ENCODE data around the gene GPBP1. TPM values are rescaled to one million over a fixed set of nuclear protein-coding genes. Genes with fewer than 3 reads are reported as not detected.
A peak's percentile ranks its signal among the peaks of the same experiment; 100 is the strongest.

GPBP1 gene
- total RNA-seq, 2 experiments from 2014 or later, result 77.0 to 99.2 TPM

GRCh38 chr5:57207681-57208080 lies 33.8 kb downstream of the GPBP1 start:
- intact Hi-C loops (cut with micrococcal nuclease; ENCODE audit: unreplicated experiment), result no loop called here
- BruUV-seq (replicated peaks), result no TSS peak
- ChIA-PET POLR2A (interaction anchor here (0.6 to 1.5 kb wide), 2 partner anchors 8 to 65 kb away, joined by 4 to 5 read pairs; no protein-coding TSS in a partner anchor), CTCF (ENCODE audit: unreplicated experiment) (no interaction called here)
- Histone ChIP-seq H3K79me2 (ENCODE audit: insufficient read depth, low read depth, low read length) (peaks cover 100% of the 10 kb centered on the region), H3K4me1 (ENCODE audit: insufficient read depth, low read length, poor library complexity, severe bottlenecking) (peaks cover 27% of the 10 kb centered on the region), H3K27ac (ENCODE audit: low read depth, low read length, poor library complexity, severe bottlenecking) (no peak overlapping the region), H3K9me3 (ENCODE audit: low read length) (no peaks in the 10 kb centered on the region), H2AFZ (ENCODE audit: low read length) (no peak overlapping the region), H3K36me3 (ENCODE audit: insufficient read depth, low read length) (peaks cover 55% of the 10 kb centered on the region), H4K20me1 (ENCODE audit: insufficient read depth, low read length) (peaks cover 37% of the 10 kb centered on the region), H3K4me2 (ENCODE audit: low read length) (no peak overlapping the region), H3K4me3 (ENCODE audit: low read depth, low read length, poor library complexity, severe bottlenecking) (no peak overlapping the region), H3K9me2 (ENCODE audit: insufficient read depth, low read length) (no peaks in the 10 kb centered on the region)
- no peak for DNase-seq (ENCODE audit: low spot score)
- no peak for TF ChIP-seq CTCF (conservative IDR thresholded peaks at IDR 0.05; ENCODE audit: low read length)
- TF ChIP-seq EZH2phosphoT487 (IDR thresholded peaks at IDR 0.05; ENCODE audit: borderline replicate concordance, low read depth, low read length), result no peak

- peaks cover 100% of the 10 kb centered on the region for H3K79me2 ChIP-seq (ENCODE audit: insufficient read depth, low read depth, low read length)
- CTCF ChIA-PET (ENCODE audit: unreplicated experiment), result no interaction called here
- no TSS peak for BruUV-seq (replicated peaks)
- H3K27ac ChIP-seq (ENCODE audit: low read depth, low read length, poor library complexity, severe bottlenecking), result no peak overlapping the region
- H3K36me3 ChIP-seq (ENCODE audit: insufficient read depth, low read length), result peaks cover 57% of the 10 kb centered on the region
- H3K9me2 ChIP-seq (ENCODE audit: insufficient read depth, low read length), result no peaks in the 10 kb centered on the region
- H4K20me1 ChIP-seq (ENCODE audit: insufficient read depth, low read length), result peaks cover 29% of the 10 kb centered on the region
- H3K4me3 ChIP-seq (ENCODE audit: low read depth, low read length, poor library complexity, severe bottlenecking), result no peak overlapping the region
- intact Hi-C loops (cut with micrococcal nuclease; ENCODE audit: unreplicated experiment), result no loop called here
- no peaks in the 10 kb centered on the region for H3K9me3 ChIP-seq (ENCODE audit: low read length)
- H3K4me1 ChIP-seq (ENCODE audit: insufficient read depth, low read length, poor library complexity, severe bottlenecking), result peaks cover 27% of the 10 kb centered on the region
- POLR2A ChIA-PET, result interaction anchor here (0.9 to 2.5 kb wide), 4 partner anchors 11 to 300 kb away, joined by 3 to 9 read pairs (median 4); partner anchors contain the start of gene SETD9
- H3K4me2 ChIP-seq (ENCODE audit: low read length), result 0 out of 2 replicates have a peak overlapping the region, but pooled peaks have one; percentile 7
- no peak for DNase-seq (ENCODE audit: low spot score)
- TF ChIP-seq EZH2phosphoT487 (IDR thresholded peaks at IDR 0.05; ENCODE audit: borderline replicate concordance, low read depth, low read length) (no peak), CTCF (conservative IDR thresholded peaks at IDR 0.05; ENCODE audit: low read length) (no peak)
- no peak overlapping the region for H2AFZ ChIP-seq (ENCODE audit: low read length)
Observed at GRCh38 chr5:57209316-57210040, 35.6 kb downstream of the GPBP1 start.

- Histone ChIP-seq H3K4me2 (ENCODE audit: low read length) (0 out of 2 replicates have a peak overlapping the region, but pooled peaks have one; percentile 7), H3K9me2 (ENCODE audit: insufficient read depth, low read length) (no peaks in the 10 kb centered on the region), H3K27ac (ENCODE audit: low read depth, low read length, poor library complexity, severe bottlenecking) (no peak overlapping the region), H3K36me3 (ENCODE audit: insufficient read depth, low read length) (peaks cover 67% of the 10 kb centered on the region), H4K20me1 (ENCODE audit: insufficient read depth, low read length) (peaks cover 25% of the 10 kb centered on the region), H3K79me2 (ENCODE audit: insufficient read depth, low read depth, low read length) (peaks cover 100% of the 10 kb centered on the region), H2AFZ (ENCODE audit: low read length) (no peak overlapping the region), H3K4me3 (ENCODE audit: low read depth, low read length, poor library complexity, severe bottlenecking) (no peak overlapping the region), H3K4me1 (ENCODE audit: insufficient read depth, low read length, poor library complexity, severe bottlenecking) (peaks cover 20% of the 10 kb centered on the region), H3K9me3 (ENCODE audit: low read length) (no peaks in the 10 kb centered on the region)
- intact Hi-C loops (cut with micrococcal nuclease; ENCODE audit: unreplicated experiment), result no loop called here
- ChIA-PET POLR2A (interaction anchor here (2.5 kb wide), 1 partner anchor 20 kb away, joined by 9 read pairs; no protein-coding TSS in a partner anchor), CTCF (ENCODE audit: unreplicated experiment) (no interaction called here)
- BruUV-seq (replicated peaks), result TSS peak; percentile 3
- no peak for DNase-seq (ENCODE audit: low spot score)
- TF ChIP-seq EZH2phosphoT487 (IDR thresholded peaks at IDR 0.05; ENCODE audit: borderline replicate concordance, low read depth, low read length) (no peak), CTCF (conservative IDR thresholded peaks at IDR 0.05; ENCODE audit: low read length) (no peak)
Observed at GRCh38 chr5:57210633-57211032, 36.8 kb downstream of the GPBP1 start.
